Measurements from ENCODE around the gene CCL8.

CCL8 gene

DNA sequence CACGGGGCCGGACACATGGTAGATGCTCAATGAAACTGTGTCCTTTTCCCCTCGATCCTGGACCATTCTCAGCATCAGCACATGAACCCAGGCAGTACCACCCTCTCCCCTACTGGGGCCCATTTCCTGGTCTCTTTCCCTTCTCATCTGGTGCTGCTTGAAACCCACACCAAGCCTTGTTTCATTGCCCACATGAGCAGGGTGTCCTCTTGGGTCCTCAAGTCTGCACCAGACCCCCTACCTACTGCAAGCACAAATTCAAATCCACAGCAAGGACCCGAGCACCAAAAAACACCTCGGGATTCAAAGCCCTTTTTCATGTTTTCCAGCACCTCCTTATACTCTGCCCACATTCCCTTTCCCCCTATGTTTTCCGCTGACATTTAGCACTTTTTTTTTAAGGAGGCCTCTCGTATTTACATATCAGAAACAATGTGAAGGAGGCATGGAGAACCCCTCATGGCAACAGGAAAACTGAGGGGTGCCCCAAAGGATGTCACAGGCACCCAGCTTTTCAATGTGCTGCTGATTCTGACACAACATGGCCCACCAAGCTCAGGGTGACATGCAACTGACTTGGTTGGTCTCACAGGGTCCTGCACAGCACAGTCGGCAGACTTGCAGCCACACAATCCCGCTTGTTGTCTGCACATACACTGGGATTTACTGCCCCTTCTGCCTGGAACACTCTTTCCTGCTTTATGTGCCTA, 48.4 kb downstream of the CCL8 start:
- H3K27me3 Mint-ChIP-seq, result peaks cover 15% of the 10 kb centered on the region
- no peak overlapping the region for H3K27ac Mint-ChIP-seq
- H3K4me1 Mint-ChIP-seq, result peaks cover 35% of the 10 kb centered on the region
- H3K4me3 Mint-ChIP-seq, result no peak overlapping the region
- DNase-seq (no peak), ATAC-seq (no peak)
- H3K36me3 Mint-ChIP-seq (ENCODE audit: low read depth), result no peaks in the 10 kb centered on the region
- no peaks in the 10 kb centered on the region for H3K9me3 Mint-ChIP-seq

DNA sequence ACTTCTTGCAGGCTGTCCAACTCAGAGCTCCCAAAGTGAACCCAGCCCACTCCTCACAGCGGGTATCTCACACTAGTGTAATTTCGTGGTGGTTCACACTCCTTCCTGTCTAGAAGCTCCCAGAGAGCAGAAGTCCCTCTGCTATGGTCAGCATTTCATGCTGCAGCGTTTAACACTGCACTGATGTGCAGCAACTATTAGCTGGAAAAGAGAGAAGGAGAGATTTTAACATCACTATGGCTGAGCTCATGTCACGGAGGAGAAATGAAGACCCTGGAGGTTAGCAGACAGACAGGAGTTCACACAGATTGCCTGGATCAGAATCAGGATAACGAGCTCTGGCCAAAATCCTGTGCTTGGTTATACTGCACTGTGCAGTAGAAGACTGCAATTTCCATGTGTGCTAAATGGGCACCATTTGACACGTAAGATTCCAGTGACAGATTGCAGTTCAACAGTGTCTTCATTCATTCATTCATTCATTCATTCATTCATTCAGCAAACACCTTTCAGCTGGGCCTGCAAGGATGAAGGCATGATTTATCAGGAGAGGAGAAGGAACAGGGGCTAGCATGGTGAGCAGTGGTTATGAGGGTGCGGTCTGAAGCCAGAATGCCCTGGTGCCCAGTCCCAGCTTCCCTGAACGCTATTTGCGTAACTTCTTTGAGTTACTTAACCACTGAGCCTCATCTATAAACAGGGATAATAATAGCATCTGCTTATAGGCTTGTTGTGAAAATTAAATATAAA, 49.1 kb downstream of the CCL8 start:
- DNase-seq, result no peak
- ATAC-seq, result no peak
- Mint-ChIP-seq H3K4me1 (peaks cover 31% of the 10 kb centered on the region), H3K9me3 (no peaks in the 10 kb centered on the region), H3K27me3 (peaks cover 15% of the 10 kb centered on the region), H3K4me3 (no peak overlapping the region), H3K27ac (no peak overlapping the region), H3K36me3 (ENCODE audit: low read depth) (no peaks in the 10 kb centered on the region)

DNA sequence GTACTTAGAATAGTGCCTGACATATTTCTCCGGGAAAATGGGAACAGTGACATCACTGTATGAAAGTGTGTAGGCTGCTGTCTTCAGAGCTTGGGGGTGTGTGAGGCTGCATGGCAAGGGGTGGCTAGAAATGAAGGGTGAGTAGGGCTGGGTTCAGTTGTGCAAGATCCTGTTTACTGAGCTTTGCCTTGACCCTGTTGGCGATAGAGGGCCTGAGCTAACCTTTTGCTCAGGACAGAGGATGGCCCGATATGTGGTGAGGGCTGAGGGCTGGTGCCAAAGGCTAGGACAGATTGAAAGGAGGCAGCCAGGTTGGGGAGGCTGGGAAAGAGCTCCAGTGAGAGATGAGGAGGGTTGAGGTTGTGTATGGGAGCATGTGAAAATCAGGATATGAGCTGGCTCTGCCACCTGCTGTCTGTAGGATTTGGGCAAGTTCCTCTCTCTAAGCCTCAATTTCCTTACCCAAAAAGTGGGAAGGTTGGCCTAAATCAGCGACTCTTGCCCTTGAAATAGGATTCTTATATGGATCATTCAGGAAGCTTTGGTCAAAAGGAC, 49.8 kb downstream of the CCL8 start:
- ATAC-seq (no peak), DNase-seq (no peak)
- H3K36me3 Mint-ChIP-seq (ENCODE audit: low read depth), result no peaks in the 10 kb centered on the region
- peaks cover 31% of the 10 kb centered on the region for H3K4me1 Mint-ChIP-seq
- H3K9me3 Mint-ChIP-seq, result no peaks in the 10 kb centered on the region
- H3K4me3 Mint-ChIP-seq, result no peak overlapping the region
- peaks cover 13% of the 10 kb centered on the region for H3K27me3 Mint-ChIP-seq
- H3K27ac Mint-ChIP-seq, result no peak overlapping the region

DNA sequence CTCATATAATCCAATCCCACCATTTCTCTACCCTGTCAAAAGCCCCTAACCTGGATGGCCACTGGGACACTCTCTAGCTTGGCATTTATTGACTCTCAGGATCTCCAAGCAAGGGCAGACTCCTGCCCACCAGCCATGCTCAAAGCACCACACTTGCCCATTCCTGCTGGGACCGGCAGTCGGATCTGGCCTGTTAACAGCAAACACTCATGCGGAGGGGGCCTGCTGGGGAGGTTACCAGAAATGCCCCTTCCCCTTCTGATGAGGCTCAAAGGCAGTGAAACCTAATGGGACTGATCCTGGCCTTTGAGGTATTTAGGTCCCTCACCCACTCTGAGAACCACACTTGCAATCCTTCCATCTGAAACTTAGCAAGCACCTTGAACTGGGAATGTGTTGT, 50.3 kb downstream of the CCL8 start:
- Mint-ChIP-seq H3K4me1 (peaks cover 31% of the 10 kb centered on the region), H3K27ac (no peak overlapping the region), H3K4me3 (no peak overlapping the region), H3K36me3 (ENCODE audit: low read depth) (no peaks in the 10 kb centered on the region), H3K9me3 (no peaks in the 10 kb centered on the region), H3K27me3 (peaks cover 11% of the 10 kb centered on the region)
- DNase-seq, result no peak
- no peak for ATAC-seq

DNA sequence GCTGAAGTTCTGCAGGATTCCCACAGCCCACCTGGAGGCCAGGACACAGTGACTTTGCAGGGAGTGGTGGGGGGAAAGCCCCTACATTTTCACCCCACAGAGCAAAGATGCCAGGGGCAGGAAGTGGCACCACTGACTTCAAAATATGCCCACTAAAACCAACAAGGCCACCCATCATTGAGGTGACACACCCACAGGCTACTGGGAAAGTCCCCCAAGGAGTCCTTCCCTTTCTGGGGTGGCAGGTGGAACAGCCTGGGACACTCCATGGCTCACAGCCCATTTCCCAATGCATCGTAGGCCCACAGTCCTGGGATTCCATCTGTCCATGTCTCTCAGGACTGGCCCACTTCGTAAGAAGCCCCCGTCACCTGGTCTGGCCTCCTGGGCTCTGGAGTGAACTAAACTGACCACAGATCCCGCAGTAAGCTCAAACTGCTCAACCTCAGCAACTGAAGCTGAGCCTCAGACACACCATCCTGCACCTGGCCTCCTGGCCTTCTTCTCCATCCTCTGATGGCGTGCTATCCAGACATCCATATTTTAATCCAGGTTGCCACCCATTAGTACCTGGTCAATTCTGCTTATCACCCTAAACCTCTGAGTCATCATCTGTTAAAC, 51.3 kb downstream of the CCL8 start:
- ATAC-seq (no peak), DNase-seq (no peak)
- H3K36me3 Mint-ChIP-seq (ENCODE audit: low read depth), result no peaks in the 10 kb centered on the region
- H3K4me1 Mint-ChIP-seq, result peaks cover 27% of the 10 kb centered on the region
- H3K4me3 Mint-ChIP-seq, result no peak overlapping the region
- H3K27ac Mint-ChIP-seq, result no peak overlapping the region
- peaks cover 8% of the 10 kb centered on the region for H3K27me3 Mint-ChIP-seq
- no peaks in the 10 kb centered on the region for H3K9me3 Mint-ChIP-seq

DNA sequence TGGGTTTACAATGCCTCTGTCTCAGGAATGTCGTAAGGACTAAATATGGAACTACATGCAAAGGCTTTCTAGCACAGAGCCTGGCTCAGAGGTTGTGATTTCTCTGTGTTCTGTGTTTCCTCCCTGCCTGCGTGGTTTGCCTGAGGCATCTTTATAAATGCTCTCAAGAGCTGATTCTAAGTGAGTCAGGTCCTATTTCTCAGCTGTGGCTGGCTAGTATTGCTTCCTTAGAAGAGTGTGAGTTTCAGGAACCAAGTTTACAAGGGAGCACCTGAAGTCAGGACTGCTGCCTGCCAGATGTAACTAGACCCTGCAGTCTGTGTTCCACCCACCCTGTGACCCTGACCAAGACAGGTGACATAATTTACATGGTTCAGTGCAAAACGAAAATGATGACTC, 51.8 kb downstream of the CCL8 start:
- DNase-seq (no peak), ATAC-seq (peak; percentile 57)
- Mint-ChIP-seq H3K36me3 (ENCODE audit: low read depth) (no peaks in the 10 kb centered on the region), H3K9me3 (no peaks in the 10 kb centered on the region), H3K27ac (no peak overlapping the region), H3K4me1 (peaks cover 24% of the 10 kb centered on the region), H3K27me3 (peaks cover 8% of the 10 kb centered on the region), H3K4me3 (no peak overlapping the region)
